Stimulated activated effector memory CD8-positive, alpha-beta T cell treated with anti-CD3 and anti-CD28 coated beads, Interleukin-12 subunit alpha, Interleukin-12 subunit beta, amount 100 ng/mL, for 72 hours (primary cell): ENCODE data around the gene ADAMTS4.

Experiments
- ATAC-seq: fragments of 150-1000 bp; cut with Tn5 transposase; 2 replicates; pipeline ENCODE4 v1.10.0; 2021
- DNase-seq, 2 donors: peaks; one replicate each; pipeline ENCODE4 v3.0.0; 2021 to 2022; ENCODE audit warnings: low spot score in 2 of 2
- H3K27ac Mint-ChIP-seq: one replicate; pipeline ENCODE4 v1.8.0; 2022; ENCODE audit warnings: mild to moderate bottlenecking, mixed read lengths
- H3K36me3 Mint-ChIP-seq: one replicate; pipeline ENCODE4 v1.8.0; 2022; ENCODE audit warnings: mild to moderate bottlenecking, mixed read lengths
- H3K4me1 Mint-ChIP-seq: one replicate; pipeline ENCODE4 v1.8.0; 2022; ENCODE audit warnings: mixed read lengths
- H3K4me3 Mint-ChIP-seq: one replicate; pipeline ENCODE4 v1.8.0; 2022; ENCODE audit warnings: mild to moderate bottlenecking, mixed read lengths
- H3K9me3 Mint-ChIP-seq: one replicate; pipeline ENCODE4 v1.8.0; 2022; ENCODE audit warnings: mixed read lengths

Gene ADAMTS4

GRCh38 chr1:161198897-161199431, at the start of gene ADAMTS4:
Gene ADAMTS4, minus strand, starts transcription at chr1:161199054. Its CDS starts 427 bp downstream, at chr1:161198627.
- no peak for DNase-seq
- no peak for ATAC-seq
- Mint-ChIP-seq H3K36me3 (peaks cover 11% of the 10 kb centered on the region), H3K9me3 (no peaks in the 10 kb centered on the region), H3K4me1 (peaks cover 59% of the 10 kb centered on the region), H3K27ac (peak within 1 kb of the TSS; percentile 95), H3K4me3 (peak within 1 kb of the TSS; percentile 85)

- H3K4me1 Mint-ChIP-seq: no peaks in the 10 kb centered on the region
- no peak overlapping the region for H3K27ac Mint-ChIP-seq
- H3K36me3 Mint-ChIP-seq: no peaks in the 10 kb centered on the region
- no peak for ATAC-seq
- DNase-seq: no peak
- H3K4me3 Mint-ChIP-seq: no peak overlapping the region
- H3K9me3 Mint-ChIP-seq: no peaks in the 10 kb centered on the region
Observed at GRCh38 chr1:161244888-161245287, 46.0 kb upstream of the ADAMTS4 start.

GRCh38 chr1:161242313-161242712, 43.5 kb upstream of the ADAMTS4 start:
- Mint-ChIP-seq H3K4me3 (no peak overlapping the region), H3K27ac (no peak overlapping the region), H3K9me3 (no peaks in the 10 kb centered on the region), H3K4me1 (no peaks in the 10 kb centered on the region), H3K36me3 (no peaks in the 10 kb centered on the region)
- DNase-seq: no peak
- ATAC-seq: no peak

- H3K4me3 Mint-ChIP-seq: no peak overlapping the region
- H3K36me3 Mint-ChIP-seq: no peaks in the 10 kb centered on the region
- H3K9me3 Mint-ChIP-seq: no peaks in the 10 kb centered on the region
Observed at GRCh38 chr1:161241682-161242081, 42.8 kb upstream of the ADAMTS4 start.

GRCh38 chr1:161238039-161238473, 39.2 kb upstream of the ADAMTS4 start, which contains the start of gene NR1I3:
Gene NR1I3, minus strand, starts transcription at chr1:161238203. Its CDS starts 1,638 bp downstream, at chr1:161236565.
- H3K4me3 Mint-ChIP-seq: no peak within 1 kb of the TSS
- no peaks in the 10 kb centered on the region for H3K4me1 Mint-ChIP-seq
- DNase-seq (no peak), ATAC-seq (no peak)
- H3K27ac Mint-ChIP-seq: peak within 1 kb of the TSS; percentile 60
- no peaks in the 10 kb centered on the region for H3K9me3 Mint-ChIP-seq
- no peaks in the 10 kb centered on the region for H3K36me3 Mint-ChIP-seq

More at GRCh38 chr1:161241682-161242081, 42.8 kb upstream of the ADAMTS4 start:
- Mint-ChIP-seq H3K4me1 (no peaks in the 10 kb centered on the region), H3K27ac (no peak overlapping the region)
- DNase-seq (no peak), ATAC-seq (no peak)

- Mint-ChIP-seq H3K9me3 (no peaks in the 10 kb centered on the region), H3K36me3 (no peaks in the 10 kb centered on the region), H3K27ac (no peak overlapping the region), H3K4me1 (no peaks in the 10 kb centered on the region), H3K4me3 (no peak overlapping the region)
- ATAC-seq: no peak
- no peak for DNase-seq
Observed at GRCh38 chr1:161235957-161236775, 37.3 kb upstream of the ADAMTS4 start.

- Mint-ChIP-seq H3K4me1 (no peaks in the 10 kb centered on the region), H3K4me3 (no peak overlapping the region), H3K36me3 (peaks cover 17% of the 10 kb centered on the region), H3K27ac (no peak overlapping the region), H3K9me3 (no peaks in the 10 kb centered on the region)
- ATAC-seq (no peak), DNase-seq (no peak)
Observed at GRCh38 chr1:161233102-161233501, 34.2 kb upstream of the ADAMTS4 start.

- peaks cover 23% of the 10 kb centered on the region for H3K4me1 Mint-ChIP-seq
- H3K27ac Mint-ChIP-seq: peak overlapping the region; percentile 43
- H3K4me3 Mint-ChIP-seq: no peak overlapping the region
- no peak for ATAC-seq
- no peaks in the 10 kb centered on the region for H3K9me3 Mint-ChIP-seq
- DNase-seq: no peak
- peaks cover 22% of the 10 kb centered on the region for H3K36me3 Mint-ChIP-seq
Observed at GRCh38 chr1:161230762-161231161, 31.9 kb upstream of the ADAMTS4 start.

GRCh38 chr1:161229896-161230295, 31.0 kb upstream of the ADAMTS4 start:
- H3K36me3 Mint-ChIP-seq: peaks cover 22% of the 10 kb centered on the region
- ATAC-seq (no peak), DNase-seq (no peak)
- no peaks in the 10 kb centered on the region for H3K9me3 Mint-ChIP-seq
- no peak overlapping the region for H3K4me3 Mint-ChIP-seq
- H3K4me1 Mint-ChIP-seq: peaks cover 31% of the 10 kb centered on the region
- H3K27ac Mint-ChIP-seq: peak overlapping the region; percentile 43

- ATAC-seq (no peak), DNase-seq (no peak)
- Mint-ChIP-seq H3K36me3 (peaks cover 22% of the 10 kb centered on the region), H3K4me1 (peaks cover 31% of the 10 kb centered on the region), H3K9me3 (no peaks in the 10 kb centered on the region), H3K4me3 (peak overlapping the region; percentile 97), H3K27ac (no peak overlapping the region)
Observed at GRCh38 chr1:161228032-161228431, 29.2 kb upstream of the ADAMTS4 start.

GRCh38 chr1:161227196-161227871, 28.5 kb upstream of the ADAMTS4 start:
- Mint-ChIP-seq H3K36me3 (peaks cover 22% of the 10 kb centered on the region), H3K4me1 (peaks cover 31% of the 10 kb centered on the region), H3K4me3 (peak overlapping the region; percentile 97), H3K27ac (peak overlapping the region; percentile 95), H3K9me3 (no peaks in the 10 kb centered on the region)
- DNase-seq (peak; percentile 88 to 94), ATAC-seq (peak; percentile 57)

GRCh38 chr1:161226759-161227158, 27.9 kb upstream of the ADAMTS4 start:
- Mint-ChIP-seq H3K36me3 (peaks cover 22% of the 10 kb centered on the region), H3K9me3 (no peaks in the 10 kb centered on the region), H3K4me1 (peaks cover 31% of the 10 kb centered on the region), H3K4me3 (peak overlapping the region; percentile 97), H3K27ac (peak overlapping the region; percentile 95)
- DNase-seq (no peak), ATAC-seq (no peak)

- H3K9me3 Mint-ChIP-seq: no peaks in the 10 kb centered on the region
- peak in 1 of 2 donors; percentile 64 for DNase-seq
- peak overlapping the region; percentile 97 for H3K4me3 Mint-ChIP-seq
- H3K27ac Mint-ChIP-seq: peak overlapping the region; percentile 95
- peaks cover 31% of the 10 kb centered on the region for H3K4me1 Mint-ChIP-seq
- H3K36me3 Mint-ChIP-seq: peaks cover 22% of the 10 kb centered on the region
- ATAC-seq: no peak
Observed at GRCh38 chr1:161226320-161226711, 27.5 kb upstream of the ADAMTS4 start.

- H3K36me3 Mint-ChIP-seq: peaks cover 22% of the 10 kb centered on the region
- DNase-seq: peak; percentile 72 to 94
- peak within 1 kb of the TSS; percentile 95 for H3K27ac Mint-ChIP-seq
- H3K4me1 Mint-ChIP-seq: peaks cover 31% of the 10 kb centered on the region
- no peaks in the 10 kb centered on the region for H3K9me3 Mint-ChIP-seq
- peak; percentile 98 for ATAC-seq
- peak within 1 kb of the TSS; percentile 97 for H3K4me3 Mint-ChIP-seq
Observed at GRCh38 chr1:161225534-161226319, 26.9 kb upstream of the ADAMTS4 start, which contains the start of gene TOMM40L. Gene TOMM40L, plus strand, starts transcription at chr1:161226060. Its CDS starts 430 bp downstream, at chr1:161226490.

- H3K9me3 Mint-ChIP-seq: no peaks in the 10 kb centered on the region
- ATAC-seq (peak; percentile 1), DNase-seq (no peak)
- H3K4me1 Mint-ChIP-seq: peaks cover 31% of the 10 kb centered on the region
- peaks cover 17% of the 10 kb centered on the region for H3K36me3 Mint-ChIP-seq
- H3K27ac Mint-ChIP-seq: peak overlapping the region; percentile 95
- H3K4me3 Mint-ChIP-seq: peak overlapping the region; percentile 97
Observed at GRCh38 chr1:161225178-161225533, 26.3 kb upstream of the ADAMTS4 start.
